GM18520 (cell line): ENCODE results near the gene HNF1A.
"Not testable (repeated sequence)": the region's sequence is repeated elsewhere in the genome, so short reads cannot be mapped to it uniquely, and the experiment has no call there.

Experiments
- ATAC-seq: cut with Tn5 transposase; IDR thresholded peaks from one replicate; pipeline ENCODE4 v1.9.1; 2021; ENCODE audit not compliant: unreplicated experiment

HNF1A gene

GRCh38 chr12:121043067-121043466 is 64.7 kb downstream of the HNF1A start:
- ATAC-seq: no peak

GRCh38 chr12:121047400-121047799 is 69.1 kb downstream of the HNF1A start:
- ATAC-seq: not testable (repeated sequence)

GRCh38 chr12:121048442-121048841 is 70.1 kb downstream of the HNF1A start:
- no peak for ATAC-seq

GRCh38 chr12:121050725-121051124 is 72.4 kb downstream of the HNF1A start:
- no peak for ATAC-seq
